Measurements from ENCODE around the gene ZFAND2A. TPM values are rescaled to one million over a fixed set of nuclear protein-coding genes. Genes with fewer than 3 reads are reported as not detected.

The ZFAND2A gene
- total RNA-seq, 1 donor from 2014 or later: 17.2 TPM

DNA sequence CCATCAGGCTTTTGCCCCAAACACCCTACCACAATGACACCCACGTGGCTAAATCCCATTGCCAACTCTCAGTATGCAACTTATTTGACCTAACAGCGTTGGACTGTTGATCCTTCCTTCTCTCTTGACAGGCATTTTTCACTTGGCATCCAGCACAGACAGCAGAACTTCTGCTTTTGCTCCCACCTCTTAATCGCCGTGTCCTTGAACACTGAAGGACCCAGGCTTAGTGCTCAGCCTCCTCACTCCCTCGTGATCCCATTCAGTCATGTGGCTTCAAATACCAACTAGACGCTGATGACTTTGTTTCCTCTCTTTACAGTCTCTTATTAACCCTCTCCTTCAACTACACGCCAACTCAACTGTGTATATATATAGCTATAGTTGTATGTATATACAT, 25.0 kb downstream of the ZFAND2A start:
- TF ChIP-seq, protein P1, sequence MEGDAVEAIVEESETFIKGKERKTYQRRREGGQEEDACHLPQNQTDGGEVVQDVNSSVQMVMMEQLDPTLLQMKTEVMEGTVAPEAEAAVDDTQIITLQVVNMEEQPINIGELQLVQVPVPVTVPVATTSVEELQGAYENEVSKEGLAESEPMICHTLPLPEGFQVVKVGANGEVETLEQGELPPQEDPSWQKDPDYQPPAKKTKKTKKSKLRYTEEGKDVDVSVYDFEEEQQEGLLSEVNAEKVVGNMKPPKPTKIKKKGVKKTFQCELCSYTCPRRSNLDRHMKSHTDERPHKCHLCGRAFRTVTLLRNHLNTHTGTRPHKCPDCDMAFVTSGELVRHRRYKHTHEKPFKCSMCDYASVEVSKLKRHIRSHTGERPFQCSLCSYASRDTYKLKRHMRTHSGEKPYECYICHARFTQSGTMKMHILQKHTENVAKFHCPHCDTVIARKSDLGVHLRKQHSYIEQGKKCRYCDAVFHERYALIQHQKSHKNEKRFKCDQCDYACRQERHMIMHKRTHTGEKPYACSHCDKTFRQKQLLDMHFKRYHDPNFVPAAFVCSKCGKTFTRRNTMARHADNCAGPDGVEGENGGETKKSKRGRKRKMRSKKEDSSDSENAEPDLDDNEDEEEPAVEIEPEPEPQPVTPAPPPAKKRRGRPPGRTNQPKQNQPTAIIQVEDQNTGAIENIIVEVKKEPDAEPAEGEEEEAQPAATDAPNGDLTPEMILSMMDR (conservative IDR thresholded peaks at IDR 0.05; ENCODE audit: low read depth, low read length): no peak
- no peak overlapping the region for H3K4me3 ChIP-seq (ENCODE audit: low read depth, low read length)
- no peak for DNase-seq (ENCODE audit: low read depth)

DNA sequence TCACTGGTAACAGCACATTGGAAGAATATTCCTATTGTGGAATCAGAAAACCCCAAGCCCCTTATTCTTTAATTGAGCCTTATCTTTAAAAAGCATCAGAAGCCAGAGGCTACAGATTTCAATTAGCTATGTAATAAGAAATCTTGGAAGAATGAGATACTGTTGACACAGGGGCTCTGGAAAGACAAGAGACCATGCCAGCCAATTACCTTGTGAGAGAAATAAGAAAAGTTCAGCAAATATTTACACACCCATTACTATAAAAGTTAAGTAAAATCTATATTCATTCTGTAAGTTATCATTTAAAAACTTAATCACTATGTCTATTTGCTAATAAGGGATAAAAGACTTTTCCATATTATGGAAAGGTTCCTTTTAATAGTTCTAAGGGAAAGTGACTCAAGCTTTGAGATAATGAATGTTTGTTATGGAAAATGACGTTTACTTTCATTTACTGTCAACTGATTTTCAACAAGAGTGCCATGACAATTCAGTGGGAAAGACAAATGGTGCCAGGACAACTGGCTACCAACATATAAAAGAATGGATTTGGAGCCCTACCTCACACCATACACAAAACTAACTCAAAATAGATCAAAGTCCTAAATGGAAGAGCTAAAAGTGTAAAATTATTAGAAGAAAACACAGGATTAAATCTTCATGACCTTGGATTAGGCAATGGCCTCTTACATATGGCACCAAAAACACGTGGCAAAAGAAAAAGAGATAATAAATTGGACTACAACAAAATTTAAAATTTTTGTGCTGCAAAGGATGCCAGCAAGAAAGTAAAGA, 28.3 kb downstream of the ZFAND2A start:
- TF ChIP-seq, protein P1 (conservative IDR thresholded peaks at IDR 0.05; ENCODE audit: low read depth, low read length): no peak
- no peak for DNase-seq (ENCODE audit: low read depth)
- H3K4me3 ChIP-seq (ENCODE audit: low read depth, low read length): no peak overlapping the region

DNA sequence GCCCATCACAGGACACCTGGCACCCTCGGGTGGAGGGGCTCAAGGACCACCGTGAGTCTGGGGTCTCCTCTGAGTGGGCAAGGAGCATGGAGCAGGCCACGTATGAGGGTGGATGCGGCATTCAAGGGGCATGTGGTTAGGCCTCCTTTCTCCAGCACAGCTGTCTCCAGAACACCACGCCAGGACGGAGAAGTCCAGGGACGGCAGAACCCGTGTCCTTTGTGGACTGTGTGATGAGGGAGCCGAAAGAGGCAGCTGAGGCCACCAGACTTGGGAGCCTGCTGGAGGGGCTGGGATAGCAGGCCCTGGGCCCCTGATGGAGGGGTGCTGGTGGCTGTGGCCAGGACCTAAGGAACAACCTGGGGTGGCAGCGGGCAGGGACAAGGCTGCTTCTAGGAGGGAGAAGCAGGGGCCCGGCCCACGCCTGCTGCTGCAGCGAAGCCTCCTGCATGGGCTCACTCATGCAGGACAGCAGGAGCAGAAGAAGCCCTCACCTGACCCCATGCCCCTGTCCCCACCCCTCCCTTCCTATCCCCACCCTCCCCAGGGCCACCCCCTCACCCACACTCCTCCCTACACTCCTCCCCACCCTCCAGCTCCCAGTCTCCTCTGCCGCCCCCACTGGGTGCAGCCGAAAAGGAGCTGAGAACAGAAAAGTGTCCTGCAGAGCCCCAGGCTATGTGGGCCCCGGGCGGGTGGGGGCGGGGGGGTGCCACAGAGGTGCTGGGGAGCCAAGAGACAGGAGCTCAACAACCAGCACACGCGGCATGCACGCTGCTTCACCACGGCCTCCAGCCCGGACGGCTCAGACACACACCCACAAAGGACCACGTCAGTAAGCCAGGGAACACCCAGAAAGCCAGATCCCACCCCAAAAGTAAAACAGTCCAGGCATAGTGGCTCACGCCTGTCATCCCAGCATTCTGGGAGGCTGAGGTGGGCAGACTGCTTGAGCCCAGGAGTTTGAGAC, 29.7 kb downstream of the ZFAND2A start:
- DNase-seq (ENCODE audit: low read depth): no peak
- no peak overlapping the region for H3K4me3 ChIP-seq (ENCODE audit: low read depth, low read length)
- TF ChIP-seq, protein P1 (conservative IDR thresholded peaks at IDR 0.05; ENCODE audit: low read depth, low read length): no peak

DNA sequence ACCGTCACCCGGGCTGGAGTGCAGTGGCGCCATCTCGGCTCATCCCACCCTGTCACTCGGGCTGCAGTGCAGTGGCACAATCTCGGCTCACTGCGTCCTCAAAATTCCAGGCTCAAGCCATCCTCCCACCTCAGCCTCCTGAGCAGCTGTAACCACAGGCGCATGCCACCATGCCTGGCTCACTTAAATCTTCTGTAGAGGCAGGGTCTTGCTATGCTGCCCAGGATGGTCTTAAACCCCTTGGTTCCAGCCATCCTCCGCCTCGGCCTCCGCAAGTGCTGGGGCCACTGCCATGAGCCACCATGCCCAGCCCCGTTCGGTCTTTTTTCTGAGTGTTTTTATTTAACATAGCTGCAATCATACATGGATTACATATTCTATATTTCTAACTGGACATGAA, 30.6 kb downstream of the ZFAND2A start:
- H3K4me3 ChIP-seq (ENCODE audit: low read depth, low read length): no peak overlapping the region
- TF ChIP-seq, protein P1 (conservative IDR thresholded peaks at IDR 0.05; ENCODE audit: low read depth, low read length): no peak
- DNase-seq (ENCODE audit: low read depth): no peak

DNA sequence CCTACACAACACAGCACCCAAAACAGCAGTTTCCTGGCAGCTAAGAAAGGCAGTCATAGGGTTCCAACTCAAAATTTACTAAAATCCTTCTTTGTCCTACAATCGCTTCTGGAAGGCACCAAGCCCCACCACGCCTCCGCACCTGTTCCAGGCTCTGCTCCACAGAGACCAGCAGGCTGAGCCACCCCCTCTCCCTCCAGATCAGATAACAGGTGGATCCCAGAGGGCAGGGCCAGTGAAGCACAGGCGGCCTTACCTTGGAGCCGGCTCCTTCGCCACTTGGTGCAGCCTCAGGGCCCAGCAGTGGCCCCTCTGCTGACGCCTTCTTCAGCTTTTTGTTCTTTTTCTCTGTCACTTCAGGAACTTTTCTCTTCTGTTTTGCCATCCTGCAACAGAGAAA, 33.0 kb downstream of the ZFAND2A start:
- TF ChIP-seq, protein P1 (conservative IDR thresholded peaks at IDR 0.05; ENCODE audit: low read depth, low read length): no peak
- DNase-seq (ENCODE audit: low read depth): no peak
- H3K4me3 ChIP-seq (ENCODE audit: low read depth, low read length): no peak overlapping the region

DNA sequence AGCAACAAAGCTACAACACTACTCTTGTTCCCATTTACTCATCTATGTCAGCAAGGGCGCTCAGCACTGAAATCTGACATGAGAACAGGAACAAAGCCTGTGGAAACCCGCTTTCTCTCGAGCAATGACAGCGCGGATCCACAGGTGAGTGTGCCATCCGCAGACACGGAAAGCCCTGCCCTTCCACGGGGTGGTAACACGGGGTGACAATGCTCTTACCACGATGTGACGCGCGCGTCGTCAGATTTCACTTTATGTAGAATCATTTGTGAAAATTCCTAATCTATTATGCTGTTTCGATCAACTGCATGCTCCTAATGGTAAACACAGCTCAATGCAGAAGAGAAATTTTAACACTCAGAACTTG, 34.4 kb downstream of the ZFAND2A start:
- TF ChIP-seq, protein P1 (conservative IDR thresholded peaks at IDR 0.05; ENCODE audit: low read depth, low read length): no peak
- no peak overlapping the region for H3K4me3 ChIP-seq (ENCODE audit: low read depth, low read length)
- DNase-seq (ENCODE audit: low read depth): no peak

All from epithelial cell of proximal tubule (primary cell).